HCT116 (cell line): ENCODE measurements around the gene LNPEP. TPM values are rescaled to one million over a fixed set of nuclear protein-coding genes. Genes with fewer than 3 reads are reported as not detected.

Experiments
- ATAC-seq: fragments of 200-7000 bp; cut with Tn5 transposase; 2 replicates; pipeline ENCODE4 v1.9.1; 2020; ENCODE audit warnings: mild to moderate bottlenecking, moderate library complexity
- BruUV-seq: library from RNA; stranded (reverse); fragments of 400-500 nt; replicated peaks from 2 replicates; lab custom pipeline; 2021; lab: Mats Ljungman, UMichigan
- CTCF ChIA-PET: fragments of 300-600 bp; sonication (Branson Sonifier 250); formaldehyde crosslinking; loops from one replicate; lab custom pipeline; 2021; ENCODE audit warnings: antibody characterized with exemption; lab: Charles Lee
- POLR2A ChIA-PET: fragments of 300-600, 350-600 bp; sonication (Branson Sonifier 250); formaldehyde crosslinking; loops from one replicate; lab custom pipeline; 2021; ENCODE audit warnings: antibody characterized with exemption; lab: Charles Lee
- RAD21 ChIA-PET, 2 experiments: fragments of 300-600 bp; sonication (Branson Sonifier 250); formaldehyde crosslinking; loops; one replicate each; lab custom pipeline; 2023; ENCODE audit warnings: low total read pairs in 2 of 2; ENCODE audit not compliant: uncharacterized antibody in 2 of 2, unreplicated experiment in 2 of 2, low non-redundant PET in 1 of 2; lab: Charles Lee
- DNase-seq: peaks from one replicate; pipeline ENCODE4 v3.0.0-alpha.2; 2010; ENCODE audit warnings: low read depth, low spot score
- H2AFZ ChIP-seq: fragments of 200-600 bp; shearing (Covaris generic), sonication (generic); 2 replicates; pipeline ENCODE4 v1.6.1; 2017; ENCODE audit warnings: low read depth, mixed run types, mixed read lengths, antibody characterized with exemption, low read length; ENCODE audit not compliant: poor library complexity, severe bottlenecking
- H3K27ac ChIP-seq: 2 replicates; pipeline ENCODE4 v1.5.1; 2012; ENCODE audit warnings: low read depth, low read length
- H3K27me3 ChIP-seq: fragments of 200-600 bp; sonication (generic); 2 replicates; pipeline ENCODE4 v1.6.1; 2016; ENCODE audit warnings: mixed run types, low read length, mixed read lengths; ENCODE audit not compliant: insufficient read depth
- H3K36me3 ChIP-seq, 2 experiments: fragments of 200-500 bp in 1 of 2; fragments of 200-600 bp in 1 of 2; sonication (Bioruptor generic) in 1 of 2; sonication (generic) in 1 of 2; 2 replicates each; pipeline versions ENCODE4 v1.5.1 to v1.6.1; 2014 to 2016; ENCODE audit warnings: low read length in 2 of 2, inconsistent platforms in 1 of 2, mixed read lengths in 1 of 2, mixed run types in 1 of 2; ENCODE audit not compliant: insufficient read depth in 2 of 2, control insufficient read depth in 1 of 2
- H3K4me1 ChIP-seq, 2 experiments: fragments of 200-600 bp in 1 of 2; sonication (generic) in 1 of 2; 2 replicates each; pipeline versions ENCODE4 v1.5.1 to v1.6.1; 2012 to 2017; ENCODE audit warnings: low read length in 2 of 2, inconsistent platforms in 1 of 2, mild to moderate bottlenecking in 1 of 2, mixed read lengths in 1 of 2, mixed run types in 1 of 2, moderate library complexity in 1 of 2; ENCODE audit not compliant: insufficient read depth in 2 of 2, control insufficient read depth in 1 of 2
- H3K4me2 ChIP-seq: fragments of 200-600 bp; sonication (generic); 2 replicates; pipeline ENCODE4 v1.6.1; 2017; ENCODE audit warnings: mixed run types, low read length, mixed read lengths
- H3K4me3 ChIP-seq, 2 experiments: fragments of 200-600 bp in 1 of 2; sonication (generic) in 1 of 2; replicated peaks in 1 of 2; 2 replicates each; pipeline ENCODE4 v1.5.1; 2011 to 2016; ENCODE audit warnings: low read length in 2 of 2, control low read depth in 1 of 2, low read depth in 1 of 2, mild to moderate bottlenecking in 1 of 2, mixed read lengths in 1 of 2, mixed run types in 1 of 2
- H3K79me2 ChIP-seq: fragments of 200-600 bp; sonication (generic); 2 replicates; pipeline ENCODE4 v1.6.1; 2017; ENCODE audit warnings: mild to moderate bottlenecking, mixed run types, low read length, moderate library complexity, mixed read lengths; ENCODE audit not compliant: insufficient read depth
- H3K9ac ChIP-seq: fragments of 200-600 bp; sonication (generic); 2 replicates; pipeline ENCODE4 v1.6.1; 2016; ENCODE audit warnings: low read length, mixed read lengths
- H3K9me2 ChIP-seq: fragments of 200-600 bp; sonication (generic), shearing (Covaris generic); 2 replicates; pipeline ENCODE4 v1.6.1; 2017; ENCODE audit warnings: mixed run types, mild to moderate bottlenecking, moderate library complexity; ENCODE audit not compliant: insufficient read depth
- H3K9me3 ChIP-seq, 2 experiments: fragments of 200-500 bp in 1 of 2; fragments of 200-600 bp in 1 of 2; sonication (Bioruptor generic) in 1 of 2; sonication (generic) in 1 of 2; 2 replicates each; pipeline ENCODE4 v1.6.1; 2014 to 2017; ENCODE audit warnings: low read length in 2 of 2, mixed read lengths in 2 of 2, inconsistent platforms in 1 of 2, low read depth in 1 of 2, mild to moderate bottlenecking in 1 of 2, mixed run types in 1 of 2, moderate library complexity in 1 of 2; ENCODE audit not compliant: control insufficient read depth in 1 of 2, insufficient read depth in 1 of 2
- H4K20me1 ChIP-seq: fragments of 200-600 bp; sonication (generic), shearing (Covaris generic); 2 replicates; pipeline ENCODE4 v1.6.1; 2017; ENCODE audit warnings: mixed run types, mild to moderate bottlenecking, moderate library complexity; ENCODE audit not compliant: insufficient read depth
- ATF3 ChIP-seq: IDR thresholded peaks from 2 replicates; pipeline ENCODE4 v1.6.1; 2012
- CTCF ChIP-seq, 3 experiments: fragments of 200-600 bp in 1 of 3; sonication (generic) in 1 of 3; IDR thresholded peaks in 2 of 3; conservative IDR thresholded peaks in 1 of 3; 2 replicates each; pipeline ENCODE4 v1.5.1; 2012 to 2017; ENCODE audit warnings: low read depth in 2 of 3, low read length in 2 of 3, antibody characterized with exemption in 1 of 3, borderline replicate concordance in 1 of 3, control low read depth in 1 of 3, mild to moderate bottlenecking in 1 of 3, mixed read lengths in 1 of 3, mixed run types in 1 of 3, moderate library complexity in 1 of 3; ENCODE audit not compliant: insufficient read depth in 1 of 3
- EGR1 ChIP-seq: IDR thresholded peaks from 2 replicates; pipeline ENCODE4 v1.6.1; 2012; ENCODE audit warnings: low read depth
- EZH2 ChIP-seq: fragments of 200-600 bp; sonication (generic); IDR thresholded peaks from 2 replicates; pipeline ENCODE4 v1.6.1; 2017; ENCODE audit warnings: antibody characterized with exemption, mixed run types
- EZH2phosphoT487 ChIP-seq: fragments of 200-600 bp; IDR thresholded peaks from 2 replicates; pipeline ENCODE4 v1.6.1; 2018; ENCODE audit warnings: antibody characterized with exemption, borderline replicate concordance
- FOSL1 ChIP-seq: IDR thresholded peaks from 2 replicates; pipeline ENCODE4 v1.6.1; 2012; ENCODE audit warnings: low read depth
- POLR2A ChIP-seq: IDR thresholded peaks from 2 replicates; pipeline ENCODE4 v1.7.0; 2011; ENCODE audit warnings: borderline replicate concordance; ENCODE audit not compliant: insufficient read depth, insufficient read length; ENCODE audit errors: extremely low read depth
- POLR2AphosphoS5 ChIP-seq: IDR thresholded peaks from 2 replicates; pipeline ENCODE4 v1.6.1; 2011; ENCODE audit warnings: mild to moderate bottlenecking, low read depth, low read length, moderate library complexity
- RAD21 ChIP-seq: IDR thresholded peaks from 2 replicates; pipeline ENCODE4 v1.6.1; 2012; ENCODE audit warnings: low read depth, mild to moderate bottlenecking
- SP1 ChIP-seq: IDR thresholded peaks from 2 replicates; pipeline ENCODE4 v1.6.1; 2012; ENCODE audit warnings: low read depth
- SRF ChIP-seq: IDR thresholded peaks from 2 replicates; pipeline ENCODE4 v1.6.1; 2012; ENCODE audit warnings: low read depth
- YY1 ChIP-seq: IDR thresholded peaks from 2 replicates; pipeline ENCODE4 v1.6.1; 2011; ENCODE audit warnings: low read length, low read depth, moderate library complexity, mild to moderate bottlenecking; ENCODE audit not compliant: insufficient replicate concordance; ENCODE audit errors: extremely low read depth
- ZBTB33 ChIP-seq: IDR thresholded peaks from 2 replicates; pipeline ENCODE4 v1.6.1; 2011; ENCODE audit warnings: mild to moderate bottlenecking, low read length, moderate library complexity; ENCODE audit not compliant: insufficient replicate concordance; ENCODE audit errors: extremely low read depth
- ZNF274 ChIP-seq: fragments of 200-500 bp; sonication (Bioruptor generic); IDR thresholded peaks from 2 replicates; pipeline ENCODE4 v1.6.1; 2014; ENCODE audit warnings: mild to moderate bottlenecking, low read depth, low read length, inconsistent platforms
- intact Hi-C: fragments of 100-400 bp; cut with micrococcal nuclease; formaldehyde crosslinking; loops from 2 replicates; pipeline ENCODE4 v1.10.0; 2022
- total RNA-seq: library from RNA; stranded (reverse); gene quantifications from one replicate; pipeline ENCODE4 v1.2.1, GENCODE V29; 2021; ENCODE audit not compliant: unreplicated experiment
- TF ChIP-seq, protein P1 (sequence below): IDR thresholded peaks from 2 replicates; pipeline ENCODE4 v1.6.1; 2012; ENCODE audit warnings: low read depth

The LNPEP gene
- total RNA-seq, 1 experiment from 2014 or later, result 14.9 TPM

DNA sequence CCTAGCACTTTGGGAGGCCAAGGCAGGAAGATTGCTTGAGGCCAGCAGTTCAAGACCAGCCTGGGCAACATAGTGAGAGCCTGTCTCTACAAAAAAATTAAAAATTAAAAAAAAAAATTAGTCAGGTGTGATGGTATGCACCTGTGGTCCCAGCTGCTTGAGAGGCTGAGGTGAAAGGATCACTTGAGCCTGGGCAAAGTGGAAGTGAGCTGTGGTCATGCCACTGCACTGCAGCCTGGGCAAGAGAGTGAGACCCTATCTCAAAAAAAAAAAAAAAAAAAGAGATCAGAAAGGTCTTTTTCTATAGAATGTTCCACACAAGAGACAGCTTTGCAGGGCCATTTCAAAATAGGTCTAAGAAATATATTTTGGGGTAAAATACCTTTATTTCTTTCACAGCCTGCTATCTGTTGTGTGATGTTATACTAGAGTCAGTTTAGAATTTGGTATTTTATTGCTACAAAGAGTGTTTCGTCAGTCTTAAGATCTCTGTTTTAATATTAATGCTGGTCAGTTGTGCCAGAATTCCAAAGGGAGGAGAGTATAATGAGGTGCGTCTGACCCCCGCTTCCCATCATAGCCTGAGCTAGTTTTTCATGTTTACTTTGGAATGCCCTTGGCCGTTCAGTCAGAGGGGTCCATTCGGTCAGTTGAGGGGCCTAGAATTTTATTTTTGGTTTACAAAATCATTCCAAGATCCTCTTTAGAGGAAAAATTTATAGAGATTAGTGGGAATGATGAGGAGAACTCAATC, 9.4 kb downstream of the LNPEP start:
- H2AFZ ChIP-seq, result no peak overlapping the region
- intact Hi-C loops, result no loop called here
- DNase-seq (no peak), ATAC-seq (no peak)
- H3K4me1 ChIP-seq, result peaks cover 0 to 4% of the 10 kb centered on the region in 2 experiments; a peak in 1 of 4 replicates
- H3K4me2 ChIP-seq, result no peak overlapping the region
- no peaks in the 10 kb centered on the region for H4K20me1 ChIP-seq
- H3K79me2 ChIP-seq, result peaks cover 34% of the 10 kb centered on the region
- no peaks in the 10 kb centered on the region for H3K27me3 ChIP-seq
- H3K9me2 ChIP-seq, result no peaks in the 10 kb centered on the region
- TF ChIP-seq ZBTB33 (no peak), POLR2A (no peak), RAD21 (no peak), ATF3 (no peak), YY1 (no peak), POLR2AphosphoS5 (no peak), SRF (no peak), FOSL1 (no peak), EGR1 (no peak), EZH2 (no peak), EZH2phosphoT487 (no peak), SP1 (no peak), ZNF274 (no peak), CTCF (IDR thresholded peaks at IDR 0.05 in 2 of 3, conservative IDR thresholded peaks at IDR 0.05 in 1 of 3; ENCODE audit: borderline replicate concordance in 1 of 3, insufficient read depth in 1 of 3, low read depth in 2 of 3, low read length in 2 of 3) (no peak)
- TF ChIP-seq, protein P1, sequence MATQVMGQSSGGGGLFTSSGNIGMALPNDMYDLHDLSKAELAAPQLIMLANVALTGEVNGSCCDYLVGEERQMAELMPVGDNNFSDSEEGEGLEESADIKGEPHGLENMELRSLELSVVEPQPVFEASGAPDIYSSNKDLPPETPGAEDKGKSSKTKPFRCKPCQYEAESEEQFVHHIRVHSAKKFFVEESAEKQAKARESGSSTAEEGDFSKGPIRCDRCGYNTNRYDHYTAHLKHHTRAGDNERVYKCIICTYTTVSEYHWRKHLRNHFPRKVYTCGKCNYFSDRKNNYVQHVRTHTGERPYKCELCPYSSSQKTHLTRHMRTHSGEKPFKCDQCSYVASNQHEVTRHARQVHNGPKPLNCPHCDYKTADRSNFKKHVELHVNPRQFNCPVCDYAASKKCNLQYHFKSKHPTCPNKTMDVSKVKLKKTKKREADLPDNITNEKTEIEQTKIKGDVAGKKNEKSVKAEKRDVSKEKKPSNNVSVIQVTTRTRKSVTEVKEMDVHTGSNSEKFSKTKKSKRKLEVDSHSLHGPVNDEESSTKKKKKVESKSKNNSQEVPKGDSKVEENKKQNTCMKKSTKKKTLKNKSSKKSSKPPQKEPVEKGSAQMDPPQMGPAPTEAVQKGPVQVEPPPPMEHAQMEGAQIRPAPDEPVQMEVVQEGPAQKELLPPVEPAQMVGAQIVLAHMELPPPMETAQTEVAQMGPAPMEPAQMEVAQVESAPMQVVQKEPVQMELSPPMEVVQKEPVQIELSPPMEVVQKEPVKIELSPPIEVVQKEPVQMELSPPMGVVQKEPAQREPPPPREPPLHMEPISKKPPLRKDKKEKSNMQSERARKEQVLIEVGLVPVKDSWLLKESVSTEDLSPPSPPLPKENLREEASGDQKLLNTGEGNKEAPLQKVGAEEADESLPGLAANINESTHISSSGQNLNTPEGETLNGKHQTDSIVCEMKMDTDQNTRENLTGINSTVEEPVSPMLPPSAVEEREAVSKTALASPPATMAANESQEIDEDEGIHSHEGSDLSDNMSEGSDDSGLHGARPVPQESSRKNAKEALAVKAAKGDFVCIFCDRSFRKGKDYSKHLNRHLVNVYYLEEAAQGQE, result no peak
- H3K27ac ChIP-seq, result no peak overlapping the region
- BruUV-seq, result no TSS peak
- CTCF ChIA-PET, result no interaction called here
- no peaks in the 10 kb centered on the region for H3K9me3 ChIP-seq
- POLR2A ChIA-PET, result no interaction called here
- H3K9ac ChIP-seq, result no peak overlapping the region
- no peaks in the 10 kb centered on the region for H3K36me3 ChIP-seq
- RAD21 ChIA-PET, result no interaction called here
- H3K4me3 ChIP-seq, result no peak overlapping the region
